ENCODE measurements around the gene UNK.
"Not testable (repeated sequence)": the region's sequence is repeated elsewhere in the genome, so short reads cannot be mapped to it uniquely, and the experiment has no call there.

UNK gene

DNA sequence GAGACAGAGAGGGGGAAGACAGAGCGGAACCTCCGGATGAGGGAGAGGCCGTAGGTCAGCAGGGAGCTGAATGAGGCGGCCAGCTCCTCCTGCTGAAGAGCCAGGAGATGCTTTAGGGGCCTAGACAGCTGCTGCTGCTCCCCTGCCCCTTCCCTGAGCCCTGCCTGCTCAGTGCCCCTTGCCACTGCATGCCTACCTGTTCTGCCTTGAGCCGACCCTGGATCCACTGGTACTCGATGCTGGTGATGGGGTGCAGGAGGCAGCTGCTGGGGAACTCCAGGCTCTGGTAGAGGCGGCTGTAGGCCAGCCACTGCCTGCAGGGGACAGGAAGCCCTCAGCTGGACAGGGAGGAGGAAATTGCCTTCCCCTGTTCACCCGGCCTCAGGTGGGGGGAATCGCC is 52.0 kb downstream of the UNK start:
- no peak for DNase-seq

DNA sequence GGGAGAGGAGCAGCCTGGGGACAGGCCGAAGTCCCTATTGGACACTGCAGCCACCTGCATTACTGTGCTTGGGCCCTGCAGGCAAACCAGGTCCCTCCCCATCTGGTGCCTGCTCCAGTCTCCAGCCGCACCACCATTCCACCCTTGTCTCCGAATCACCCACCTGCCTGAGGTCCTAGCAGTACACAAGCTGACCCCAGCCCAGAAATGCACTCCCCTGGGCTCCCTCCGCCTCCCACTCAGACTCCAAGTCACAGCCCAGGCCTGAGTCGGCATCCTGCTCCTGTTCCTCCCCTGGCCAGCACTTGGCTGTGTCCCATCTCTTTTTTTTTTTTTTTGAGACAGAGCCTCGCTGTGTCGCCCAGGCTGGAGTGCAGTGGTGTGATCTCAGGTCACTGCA is 53.3 kb downstream of the UNK start:
- DNase-seq, result no peak

DNA sequence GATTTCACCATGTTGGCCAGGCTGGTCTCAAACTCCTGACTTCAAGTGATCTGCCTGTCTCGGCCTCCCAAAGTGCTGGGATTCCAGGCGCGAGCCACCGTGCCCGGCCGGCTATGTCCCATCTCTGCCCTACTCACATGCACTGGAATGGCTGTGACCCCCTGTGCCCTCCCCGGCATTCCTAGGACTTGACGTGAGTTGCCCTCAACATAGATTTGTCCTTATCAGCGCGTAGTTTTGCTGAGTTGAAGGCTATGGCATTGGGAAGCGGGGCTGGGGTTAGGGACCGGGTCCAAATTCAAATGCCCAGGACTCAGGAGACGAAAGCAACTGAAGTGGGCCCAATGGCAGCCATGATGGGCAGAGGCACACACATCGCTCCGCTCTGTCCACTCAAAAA is 53.8 kb downstream of the UNK start:
- DNase-seq, result no peak

DNA sequence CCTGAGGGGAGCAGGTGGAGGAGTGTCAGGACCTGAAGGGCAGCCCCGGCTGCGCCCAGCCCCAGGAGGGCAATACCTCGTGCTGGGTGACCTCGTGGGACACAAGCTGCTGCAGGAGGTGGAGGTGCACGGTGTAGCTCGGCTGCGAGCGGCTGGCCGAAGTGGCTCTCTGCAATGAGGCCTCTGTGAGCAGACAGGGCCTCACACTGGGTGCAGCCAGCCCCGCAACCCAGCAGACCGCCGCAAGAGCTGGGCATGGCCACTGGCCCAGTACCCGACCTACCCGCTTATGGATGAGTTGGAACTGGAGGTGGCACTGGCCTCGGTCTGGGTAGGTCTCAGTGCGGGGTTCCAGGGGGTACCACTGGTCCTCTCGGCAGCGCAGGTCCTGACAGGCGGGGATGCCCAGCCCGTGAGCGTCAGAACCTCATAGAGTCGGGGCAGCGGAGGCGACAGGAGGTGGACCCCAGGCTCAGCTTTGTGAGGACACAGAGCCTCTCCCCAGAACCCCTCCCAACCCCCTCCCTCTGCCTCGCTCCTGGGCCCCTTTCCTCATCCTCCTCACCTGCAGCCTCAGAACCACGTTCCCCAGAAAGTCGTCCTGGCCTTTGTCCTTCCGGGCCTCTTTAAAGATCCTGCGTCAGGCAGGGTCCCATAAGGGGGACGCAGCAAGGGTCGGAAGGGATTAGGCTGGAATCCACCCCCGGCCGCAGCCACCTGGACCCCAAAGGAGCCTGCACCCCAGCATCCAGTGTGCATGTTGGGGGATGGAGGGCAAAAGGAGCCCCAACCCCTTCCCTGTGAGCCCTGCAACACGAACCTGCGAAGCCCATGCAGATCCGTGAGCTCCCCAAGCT is 55.6 kb downstream of the UNK start:
- DNase-seq, result no peak

DNA sequence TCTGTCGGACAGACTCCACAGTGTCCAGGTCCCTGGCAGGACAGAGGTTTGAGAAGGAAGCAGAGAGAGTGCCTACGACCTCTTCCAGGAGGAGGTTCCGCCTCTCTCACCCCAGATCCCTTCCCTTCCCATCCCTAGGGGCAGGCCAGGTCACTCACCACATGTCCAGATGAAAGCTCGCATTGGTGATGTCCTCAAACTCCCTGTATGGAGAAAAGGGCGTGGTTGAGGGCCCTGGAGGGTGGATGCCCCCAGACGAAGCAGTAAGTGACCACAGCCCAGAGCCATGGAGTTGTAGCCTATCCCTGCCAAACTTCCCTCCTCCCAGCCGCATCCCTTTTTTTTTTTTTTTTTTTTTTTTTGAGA is 56.2 kb downstream of the UNK start:
- no peak for DNase-seq

DNA sequence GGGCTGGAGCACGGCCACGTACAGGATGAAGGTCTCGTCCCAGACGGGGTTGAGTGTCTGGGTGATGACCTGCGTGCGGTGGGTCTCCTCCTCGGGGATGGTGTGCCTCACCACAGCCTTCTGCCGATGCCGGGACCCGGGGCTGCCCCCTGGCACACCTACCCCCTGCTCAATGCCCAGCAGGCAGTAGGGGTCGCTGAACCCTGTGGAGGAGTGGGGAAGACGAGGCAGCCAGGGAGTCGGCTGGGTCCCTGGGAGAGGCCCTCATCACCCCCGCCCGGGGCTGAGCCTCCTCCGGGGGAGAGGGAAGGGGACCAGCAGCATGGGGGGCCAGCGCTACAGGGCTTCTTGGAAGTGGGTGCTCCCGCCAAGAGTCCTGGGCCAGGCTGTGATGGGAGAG is 57.8 kb downstream of the UNK start:
- no peak for DNase-seq

DNA sequence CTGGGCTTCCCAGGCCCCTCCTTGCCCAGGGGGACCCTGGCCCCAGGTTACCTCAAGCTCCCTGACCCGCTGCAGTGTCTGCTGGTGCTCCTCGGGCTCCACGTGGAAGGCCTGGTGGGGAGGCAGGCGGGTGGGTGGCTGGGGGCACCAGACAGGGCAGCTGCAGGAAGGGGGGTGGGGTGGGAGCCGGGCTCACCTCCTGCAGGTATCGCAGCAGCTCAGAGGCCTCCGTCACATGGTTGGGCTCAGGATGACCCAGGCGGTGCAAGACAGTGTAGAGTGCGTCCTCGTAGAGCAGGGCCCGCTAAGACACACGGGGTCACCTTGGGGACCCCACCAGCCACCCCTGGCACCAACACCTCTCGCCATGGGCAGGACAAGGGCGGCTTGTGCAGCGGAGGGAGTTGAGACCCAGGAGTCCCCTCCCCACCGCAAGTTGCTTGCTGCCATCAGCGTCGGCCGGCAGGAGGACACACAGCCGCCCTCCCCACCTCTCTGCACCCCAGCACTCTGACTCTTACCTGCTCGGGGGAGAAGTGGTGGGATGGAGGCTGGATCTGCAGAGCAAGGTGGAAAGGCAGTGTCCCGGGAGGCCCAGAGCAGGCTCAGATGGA is 58.5 kb downstream of the UNK start:
- no peak for DNase-seq

DNA sequence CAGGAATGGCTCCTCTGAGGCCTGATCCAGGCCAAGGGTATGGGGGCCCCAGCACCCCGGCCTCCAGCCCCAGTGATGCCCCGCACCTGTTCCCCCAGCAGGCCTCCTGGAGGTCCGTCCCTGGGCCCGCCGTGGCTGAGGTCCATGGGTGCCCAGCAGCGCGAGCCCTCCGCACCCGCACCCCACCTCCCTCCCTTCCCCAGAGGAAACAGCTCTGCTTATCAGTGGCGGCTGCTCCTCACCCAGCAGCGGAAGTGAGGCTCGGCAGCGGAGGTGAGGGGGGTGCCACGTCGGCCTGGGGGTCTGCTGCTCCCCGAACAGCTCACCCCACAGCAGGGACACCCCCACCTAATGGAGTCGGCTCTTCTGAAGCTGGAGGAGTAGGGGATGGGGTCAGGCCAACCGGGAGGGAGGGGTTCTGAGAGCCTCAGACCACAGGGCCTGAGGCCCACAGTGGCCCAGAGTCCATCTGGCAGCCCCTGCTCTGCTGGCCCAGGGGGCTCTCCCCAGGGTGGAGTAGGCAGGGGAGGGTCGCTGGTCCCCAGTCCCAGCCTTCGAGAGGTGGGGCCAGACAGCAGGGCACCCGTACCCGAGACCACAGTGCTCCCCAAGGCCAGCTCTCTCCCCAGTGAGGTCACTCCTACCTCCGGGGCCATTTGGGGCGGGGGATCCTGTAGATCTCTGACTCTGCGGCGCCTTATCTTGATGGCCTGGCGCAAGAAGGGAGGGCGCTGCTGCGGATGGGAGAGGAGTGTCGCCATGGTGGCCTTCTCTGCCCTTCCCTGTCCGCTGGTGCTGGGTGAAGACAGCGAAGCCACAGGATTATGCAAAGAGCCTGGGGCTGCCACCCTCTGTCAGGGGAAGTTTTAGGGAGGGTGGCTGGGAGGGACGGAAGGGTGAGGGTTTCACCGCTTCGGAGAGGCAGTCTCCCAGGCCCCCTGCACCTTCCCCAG is 59.2 kb downstream of the UNK start, which contains the start of gene UNC13D:
TSS of gene UNC13D (minus strand) at position 828 of the 953 bp plus-strand sequence. CDS start at position 761, 67 bp downstream.
- DNase-seq, result no peak

DNA sequence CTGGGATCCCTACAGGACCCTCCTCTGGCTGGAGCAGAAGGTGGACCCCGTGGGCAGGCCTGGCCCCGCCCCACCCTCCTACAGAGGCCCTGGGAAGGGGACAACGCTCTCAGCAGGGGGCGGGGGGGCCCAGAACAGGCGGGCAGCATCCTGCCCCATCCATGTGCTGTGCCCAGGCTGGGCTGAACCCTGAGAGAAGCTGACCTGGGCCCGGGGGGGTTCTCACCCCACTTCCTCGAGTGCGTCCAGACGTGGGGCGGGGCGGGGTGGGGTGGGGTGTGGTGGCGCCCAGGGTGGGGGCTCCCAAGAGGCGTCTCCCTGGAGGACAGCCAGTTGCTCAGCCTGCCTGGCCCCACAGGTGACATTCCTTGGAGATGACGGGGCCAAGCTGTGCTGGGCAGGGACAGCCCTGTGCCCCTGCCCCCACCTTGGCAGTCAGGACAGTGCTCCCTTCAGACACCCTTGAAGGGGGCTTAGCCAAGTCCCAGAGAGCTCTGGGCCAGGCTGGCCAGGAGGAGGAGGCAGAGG is 60.0 kb downstream of the UNK start:
- DNase-seq, result no peak

DNA sequence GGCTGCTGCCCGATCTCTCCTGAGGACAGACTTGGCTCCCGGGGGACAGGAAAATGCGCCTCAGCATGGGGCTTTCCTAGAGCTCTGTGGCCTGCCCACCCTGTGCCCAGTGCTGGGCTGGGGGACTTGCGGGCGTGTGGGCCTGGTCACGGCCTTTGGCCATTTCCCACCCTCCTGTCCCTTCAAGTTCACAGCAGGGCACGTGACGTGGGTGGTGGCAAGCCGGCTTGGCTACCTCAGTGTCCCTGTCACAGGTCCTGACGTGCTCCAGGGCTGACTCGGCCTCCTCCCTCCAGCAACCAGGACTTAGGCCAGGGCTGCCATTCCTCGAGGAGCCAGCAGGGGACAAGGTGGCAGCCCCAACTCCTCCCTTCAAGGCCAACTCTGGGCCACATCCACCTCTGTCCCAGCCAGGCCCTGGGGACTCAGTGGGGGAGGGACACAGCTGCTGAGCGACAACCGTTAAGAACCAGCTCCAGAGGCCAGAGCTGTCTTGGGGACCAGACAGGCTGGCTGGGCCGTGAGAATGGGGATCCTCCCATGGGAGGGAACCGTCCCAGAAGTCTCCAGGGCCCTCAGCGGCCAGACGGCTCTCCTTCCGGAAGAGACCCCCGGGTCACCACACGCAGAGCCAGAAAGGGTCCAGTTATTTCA is 60.6 kb downstream of the UNK start:
- peak in 1 of 2 experiments; percentile 15 for DNase-seq

DNA sequence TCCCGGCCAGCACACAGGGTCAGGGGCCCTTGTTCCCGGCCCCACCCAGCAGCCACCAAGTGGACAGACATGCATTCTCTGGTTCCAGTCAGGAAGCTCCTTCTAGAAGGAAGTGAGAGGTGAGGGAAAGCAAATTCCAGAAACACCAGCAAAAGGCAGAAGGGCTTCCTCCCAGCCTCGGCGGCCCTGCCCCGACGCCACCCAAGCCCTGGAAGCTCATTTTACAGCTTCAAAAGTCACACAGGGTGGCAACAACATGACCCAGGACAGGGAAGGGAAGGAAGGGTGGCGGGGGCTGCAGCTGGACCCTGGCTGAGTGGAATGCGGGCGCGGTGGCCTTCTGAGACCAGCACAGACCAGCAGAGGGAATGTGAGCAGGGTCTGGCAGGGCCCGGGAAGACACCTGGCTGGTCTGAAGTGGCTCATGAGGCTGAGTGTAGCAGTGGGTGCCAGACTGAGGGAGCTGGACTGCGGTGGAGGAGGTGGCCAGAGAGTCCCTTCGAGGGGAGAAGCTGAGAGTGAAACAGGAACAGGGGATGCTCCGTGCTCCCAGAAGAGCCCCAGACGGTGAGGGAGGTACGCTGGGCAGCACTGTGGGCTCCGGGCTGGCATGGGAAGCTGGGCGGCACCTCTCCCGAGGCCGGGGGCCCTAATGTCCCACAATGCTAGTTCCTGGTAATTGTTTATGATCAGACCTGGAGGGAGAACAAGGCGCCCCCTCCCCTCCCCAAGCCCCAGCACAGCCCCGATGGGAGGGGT is 61.5 kb downstream of the UNK start:
- no peak for DNase-seq

DNA sequence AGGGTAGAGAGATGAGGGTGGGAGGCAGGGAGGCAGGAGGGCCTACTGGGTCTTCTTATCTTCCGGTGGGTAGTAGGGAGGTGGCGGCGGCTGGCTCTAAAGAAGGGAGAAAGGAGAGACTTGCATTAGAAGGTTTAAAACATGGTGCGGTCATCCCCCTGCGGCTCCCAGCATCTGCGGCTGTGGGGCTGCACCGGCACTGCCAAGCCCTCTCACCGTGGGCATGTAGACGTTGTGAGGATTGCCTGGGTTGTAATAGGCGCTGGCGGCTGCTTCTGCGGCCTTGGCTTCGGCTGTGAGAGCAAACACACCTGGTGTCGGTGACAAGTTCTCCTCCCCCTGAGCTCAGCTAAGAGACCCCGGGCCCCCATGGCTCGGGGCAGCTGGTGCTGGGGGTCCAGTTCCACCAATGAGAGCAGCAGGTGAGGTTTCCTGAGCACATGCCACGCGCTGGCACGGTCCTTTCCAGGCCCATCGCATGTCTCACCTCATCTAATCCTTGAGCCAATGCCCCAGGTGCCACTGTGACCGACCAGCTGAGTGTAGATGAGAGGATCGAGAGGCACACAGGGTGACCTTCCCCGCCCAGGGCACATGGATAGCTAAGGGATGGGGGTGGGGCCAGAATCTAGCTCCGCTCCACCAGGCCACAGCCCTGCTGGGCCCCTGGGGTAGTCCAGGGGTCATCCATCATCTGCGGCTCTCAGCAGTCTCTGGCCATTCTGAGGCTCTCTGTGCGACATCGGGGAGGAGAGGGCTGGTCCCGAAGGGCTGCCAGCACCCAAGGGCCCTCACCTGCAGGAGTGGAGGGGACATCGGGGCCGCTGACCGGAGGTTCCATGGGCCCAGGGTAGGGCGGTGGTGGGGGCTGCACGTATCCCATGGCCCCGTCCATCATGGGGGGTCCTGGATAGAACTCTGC is 62.3 kb downstream of the UNK start:
- peak; percentile 38 to 51 for DNase-seq

DNA sequence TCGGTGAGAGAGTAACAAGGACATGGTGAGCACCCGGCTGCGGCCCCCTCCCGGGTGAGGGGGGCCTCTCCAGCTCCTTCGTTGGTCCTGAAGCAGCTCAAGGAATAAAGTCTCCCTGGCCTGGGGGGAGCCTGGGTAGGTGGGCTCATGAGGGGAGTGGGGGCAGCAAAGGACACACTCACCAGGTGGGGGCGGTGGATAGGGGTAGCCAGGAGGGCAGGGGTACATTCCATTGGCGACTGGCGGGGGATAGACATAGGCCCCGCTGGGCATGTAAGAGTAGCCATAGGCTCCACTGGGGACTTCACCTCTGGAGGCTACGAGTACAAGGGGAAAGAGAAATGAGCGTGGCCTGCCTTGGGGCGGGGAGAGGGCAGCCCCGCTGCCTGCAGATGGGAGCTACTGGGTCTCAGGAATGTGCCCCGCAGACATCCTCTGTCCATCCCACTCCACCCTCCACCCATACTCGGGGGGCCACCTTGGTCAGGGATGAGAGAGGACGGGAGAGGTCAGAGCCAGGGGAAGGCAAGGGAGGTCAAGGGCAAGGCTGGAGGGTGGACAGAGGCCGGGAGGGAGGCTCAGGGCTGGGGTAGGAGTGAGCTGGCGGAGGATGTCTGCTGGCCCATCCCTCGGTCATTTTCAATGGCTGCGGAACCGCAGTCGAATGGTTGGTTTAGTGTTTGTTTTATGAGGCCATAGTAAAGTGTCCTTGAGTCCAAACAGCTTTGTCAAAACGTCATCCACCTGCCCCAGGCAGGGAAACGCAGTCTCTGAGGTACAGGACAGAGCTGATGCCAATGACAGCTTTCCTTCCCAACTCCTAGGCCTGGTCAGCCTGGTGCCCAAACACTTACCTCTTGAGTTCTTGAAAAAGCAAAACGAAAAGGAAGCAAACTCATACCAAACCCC is 63.3 kb downstream of the UNK start:
- DNase-seq, result no peak

DNA sequence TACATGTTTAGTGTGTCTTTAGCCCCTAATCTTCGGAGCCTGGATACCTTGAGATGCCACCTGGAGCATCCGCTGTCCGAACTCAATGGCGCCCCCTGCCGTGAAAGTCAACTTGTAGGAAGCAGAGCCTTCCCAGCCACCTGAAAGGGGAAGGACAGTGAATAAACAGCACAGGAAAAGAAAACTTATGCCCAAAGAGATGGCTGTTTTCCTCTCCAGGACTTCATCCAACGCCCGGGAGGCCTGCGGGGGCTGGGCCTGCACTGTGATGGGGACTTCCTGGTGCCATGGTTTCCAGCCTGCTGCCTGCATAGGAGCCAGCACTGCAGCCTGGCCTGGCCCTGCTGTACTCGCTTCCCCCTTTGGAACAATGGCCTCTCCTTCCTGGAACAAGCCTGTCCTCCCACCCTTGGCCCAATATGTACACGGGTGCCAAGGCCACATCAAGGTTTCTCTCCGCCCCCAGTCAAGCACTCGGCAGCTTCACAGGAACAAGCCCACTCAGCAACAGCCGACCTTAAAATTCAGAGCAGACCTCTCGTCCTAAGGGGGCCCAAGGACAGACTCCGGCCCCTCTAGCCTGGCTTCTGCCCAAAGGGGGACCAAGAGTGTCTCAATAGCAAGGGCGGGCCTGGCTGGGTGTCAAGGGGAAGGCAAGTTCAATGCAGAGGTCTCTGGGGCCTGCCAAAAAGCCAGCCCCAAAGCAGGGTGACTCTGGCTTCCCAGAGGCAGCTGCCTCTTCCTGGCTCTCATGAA is 64.1 kb downstream of the UNK start:
- peak; percentile 50 to 61 for DNase-seq

DNA sequence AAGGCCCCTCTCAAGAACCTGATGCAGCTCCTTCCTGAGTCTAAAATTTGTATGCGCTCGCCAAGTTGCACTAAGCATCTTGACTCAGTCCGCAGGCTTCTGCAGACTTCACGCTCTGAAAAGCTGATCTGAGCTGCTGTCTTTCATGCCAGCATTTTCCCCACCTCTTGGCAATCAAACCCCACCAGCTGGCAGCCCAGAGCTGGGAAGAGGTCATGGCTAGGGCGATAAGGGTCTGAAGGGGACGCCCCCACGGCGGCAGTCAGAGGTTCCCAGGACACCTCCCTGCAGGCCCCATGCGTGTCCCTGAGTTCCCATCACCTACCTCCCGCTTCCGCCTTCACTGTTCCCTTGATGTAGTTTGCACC is 64.7 kb downstream of the UNK start:
- no peak for DNase-seq

DNA sequence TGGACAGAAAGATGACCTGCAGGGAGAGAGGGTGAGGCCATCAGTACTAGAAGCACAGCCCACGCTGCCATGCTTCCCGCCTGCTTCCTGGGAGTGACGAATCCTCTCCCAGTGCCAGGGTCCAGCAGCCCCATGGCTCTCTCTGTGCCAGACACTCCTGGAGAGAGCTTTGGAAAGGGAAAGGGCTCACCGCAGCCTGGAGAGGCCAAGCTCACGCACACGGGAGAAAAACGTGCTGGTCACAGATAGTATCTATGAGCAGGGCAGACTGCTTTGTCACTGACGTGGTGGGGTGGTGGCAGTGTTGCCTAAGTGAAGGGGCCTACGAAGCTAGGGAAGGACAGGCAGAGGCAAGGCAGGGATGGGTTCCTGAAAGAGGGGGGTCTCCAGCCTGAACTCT is 65.1 kb downstream of the UNK start:
- no peak for DNase-seq

DNA sequence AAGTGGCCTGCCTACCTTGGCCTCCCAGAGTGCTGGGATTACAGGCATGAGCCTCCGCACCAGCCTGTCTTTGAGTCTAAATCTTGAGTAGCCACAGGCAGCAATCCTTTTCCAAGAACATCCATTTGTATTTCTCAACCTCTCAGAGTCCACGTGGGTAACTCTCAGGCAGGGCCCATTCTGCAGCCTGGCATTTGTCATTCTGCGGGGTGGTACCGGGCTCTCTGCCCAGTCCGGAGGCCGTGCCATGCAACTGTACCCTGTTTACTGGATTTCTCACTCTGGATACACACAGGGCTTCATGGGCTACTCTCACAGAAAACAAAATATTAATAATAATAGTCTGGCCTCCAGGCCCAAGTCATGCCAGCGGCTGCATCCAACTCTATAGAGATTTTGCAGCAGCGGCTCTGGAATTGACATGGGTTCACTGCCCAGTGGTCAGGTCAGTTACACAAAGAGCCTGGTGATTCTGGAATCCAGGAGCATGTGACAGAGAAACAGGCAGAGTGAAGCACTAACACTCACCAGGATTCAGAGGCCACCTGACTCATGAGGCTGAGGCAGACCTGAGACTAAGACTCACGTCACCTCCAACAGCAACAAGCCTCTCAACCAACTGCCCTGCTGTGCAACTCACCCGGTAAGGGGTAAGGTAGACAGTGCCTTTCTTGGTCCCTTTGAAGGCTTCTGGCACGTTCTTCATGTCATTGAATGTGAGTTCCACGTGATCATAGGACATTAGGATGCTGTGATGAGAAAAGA is 66.5 kb downstream of the UNK start:
- DNase-seq, result no peak

DNA sequence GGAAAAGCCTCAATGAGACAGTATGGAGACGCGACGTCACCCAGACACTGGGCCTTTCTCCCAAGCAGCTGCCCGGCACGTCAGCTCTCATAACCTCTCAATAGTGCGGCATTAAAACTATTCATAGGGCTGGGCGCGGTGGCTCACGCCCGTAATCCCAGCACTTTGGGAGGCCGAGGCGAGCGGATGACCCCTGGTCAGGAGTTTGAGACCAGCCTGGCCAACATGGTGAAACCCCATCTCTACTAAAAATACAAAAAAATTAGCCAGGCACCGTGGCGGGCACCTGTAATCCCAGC is 67.0 kb downstream of the UNK start:
- not testable (repeated sequence) for DNase-seq
